Measurements from ENCODE around the gene TCF12.

DNA sequence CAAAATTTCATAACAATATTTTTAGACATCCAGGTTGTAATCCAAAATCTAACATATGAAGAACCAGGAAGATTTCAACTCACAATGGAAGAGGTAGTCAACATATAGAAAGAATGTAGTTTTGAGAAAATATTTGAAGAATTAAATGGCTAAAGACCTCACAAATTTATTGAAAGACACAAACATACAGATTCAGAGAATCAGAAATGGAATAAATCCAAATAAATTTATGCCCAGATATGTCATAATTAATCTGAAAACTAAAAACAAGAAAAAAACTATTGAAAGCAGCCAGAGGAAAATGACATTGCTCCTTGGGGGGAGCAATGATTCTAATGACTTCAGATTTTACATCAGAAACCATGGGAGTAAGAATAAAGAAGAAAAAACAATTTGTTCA is 75.8 kb downstream of the TCF12 start:
- TF ChIP-seq POLR2A (IDR thresholded peaks at IDR 0.05; ENCODE audit: low read depth, low read length) (no peak), POLR2AphosphoS5 (IDR thresholded peaks at IDR 0.05; ENCODE audit: insufficient read depth, low read depth, low read length) (no peak), EZH2 (IDR thresholded peaks at IDR 0.05; ENCODE audit: borderline replicate concordance, low read depth, low read length, severe bottlenecking) (no peak)
- TF ChIP-seq, protein P1, sequence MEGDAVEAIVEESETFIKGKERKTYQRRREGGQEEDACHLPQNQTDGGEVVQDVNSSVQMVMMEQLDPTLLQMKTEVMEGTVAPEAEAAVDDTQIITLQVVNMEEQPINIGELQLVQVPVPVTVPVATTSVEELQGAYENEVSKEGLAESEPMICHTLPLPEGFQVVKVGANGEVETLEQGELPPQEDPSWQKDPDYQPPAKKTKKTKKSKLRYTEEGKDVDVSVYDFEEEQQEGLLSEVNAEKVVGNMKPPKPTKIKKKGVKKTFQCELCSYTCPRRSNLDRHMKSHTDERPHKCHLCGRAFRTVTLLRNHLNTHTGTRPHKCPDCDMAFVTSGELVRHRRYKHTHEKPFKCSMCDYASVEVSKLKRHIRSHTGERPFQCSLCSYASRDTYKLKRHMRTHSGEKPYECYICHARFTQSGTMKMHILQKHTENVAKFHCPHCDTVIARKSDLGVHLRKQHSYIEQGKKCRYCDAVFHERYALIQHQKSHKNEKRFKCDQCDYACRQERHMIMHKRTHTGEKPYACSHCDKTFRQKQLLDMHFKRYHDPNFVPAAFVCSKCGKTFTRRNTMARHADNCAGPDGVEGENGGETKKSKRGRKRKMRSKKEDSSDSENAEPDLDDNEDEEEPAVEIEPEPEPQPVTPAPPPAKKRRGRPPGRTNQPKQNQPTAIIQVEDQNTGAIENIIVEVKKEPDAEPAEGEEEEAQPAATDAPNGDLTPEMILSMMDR (IDR thresholded peaks at IDR 0.05; ENCODE audit: extremely low read depth in 1 of 2, insufficient read depth in 1 of 2, low read depth in 1 of 2, low read length in 2 of 2): no peak
